ENCODE measurements around the gene SCYL1. TPM values are rescaled to one million over a fixed set of nuclear protein-coding genes. Genes with fewer than 3 reads are reported as not detected.

SCYL1 gene
- total RNA-seq, 1 experiment from 2014 or later: 104 TPM

- Histone ChIP-seq H2AFZ (ENCODE audit: low read depth, low read length, poor library complexity, severe bottlenecking) (no peak overlapping the region), H4K20me1 (ENCODE audit: insufficient read depth) (no peaks in the 10 kb centered on the region), H3K27me3 (ENCODE audit: insufficient read depth, low read length) (no peaks in the 10 kb centered on the region), H3K4me2 (ENCODE audit: low read length) (peak overlapping the region; percentile 77), H3K9ac (ENCODE audit: low read length) (peak overlapping the region; percentile 67), H3K36me3 (ENCODE audit: control insufficient read depth in 1 of 2, insufficient read depth in 2 of 2, low read length in 2 of 2) (no peaks in the 10 kb centered on the region), H3K9me2 (ENCODE audit: insufficient read depth) (no peaks in the 10 kb centered on the region), H3K4me1 (ENCODE audit: control insufficient read depth in 1 of 2, insufficient read depth in 2 of 2, low read length in 2 of 2) (peaks cover 91 to 96% of the 10 kb centered on the region in 2 experiments), H3K79me2 (ENCODE audit: insufficient read depth, low read length) (peaks cover 24% of the 10 kb centered on the region), H3K9me3 (ENCODE audit: control insufficient read depth in 1 of 2, insufficient read depth in 1 of 2, low read depth in 1 of 2, low read length in 2 of 2) (no peaks in the 10 kb centered on the region), H3K4me3 (replicated peaks in 1 of 2; ENCODE audit: low read depth in 1 of 2, low read length in 2 of 2) (peak overlapping the region; percentile 26 to 43), H3K27ac (ENCODE audit: low read depth, low read length) (peak overlapping the region; percentile 98)
- TSS peak; percentile 6 for BruUV-seq (replicated peaks)
- intact Hi-C loops (cut with micrococcal nuclease): no loop called here
- ChIA-PET RAD21 (ENCODE audit: low non-redundant PET in 1 of 2, low total read pairs in 2 of 2, uncharacterized antibody in 2 of 2, unreplicated experiment in 2 of 2) (interaction anchor here (1.1 to 1.4 kb wide), 3 partner anchors 24 to 110 kb away, joined by 3 read pairs; partner anchors contain the start of gene NEAT1 (in 1 of the 2)), POLR2A (interaction anchor here (0.8 to 26.7 kb wide), 4 partner anchors 10 to 110 kb away, joined by 3 to 1499 read pairs (median 742); partner anchors contain the start of genes MALAT1, NEAT1 and SLC25A45), CTCF (interaction anchor here (0.9 to 2.4 kb wide), 8 partner anchors 9 to 24 kb away, joined by 3 to 12 read pairs (median 6); no protein-coding TSS in a partner anchor)
- DNase-seq (ENCODE audit: low read depth, low spot score): no peak
- TF ChIP-seq CTCF (IDR thresholded peaks at IDR 0.05 in 2 of 3, conservative IDR thresholded peaks at IDR 0.05 in 1 of 3; ENCODE audit: borderline replicate concordance in 1 of 3, insufficient read depth in 1 of 3, low read depth in 2 of 3, low read length in 2 of 3) (no peak), ZFX (IDR thresholded peaks at IDR 0.05) (no peak), POLR2A (IDR thresholded peaks at IDR 0.05; ENCODE audit: borderline replicate concordance, extremely low read depth, insufficient read depth, insufficient read length) (peak; percentile 5), POLR2AphosphoS5 (IDR thresholded peaks at IDR 0.05; ENCODE audit: low read depth, low read length) (peak; percentile 61)
- ATAC-seq: peak; percentile 28
These were observed 32.1 kb upstream of the SCYL1 start for GRCh38 chr11:65492637-65493366.
